CD4-positive, alpha-beta T cell (primary cell): Measurements from ENCODE around the gene SVBP. TPM values are rescaled to one million over a fixed set of nuclear protein-coding genes. Genes with fewer than 3 reads are reported as not detected.
A peak's percentile ranks its signal among the peaks of the same experiment; 100 is the strongest.

Source experiments
- ATAC-seq: fragments of 200-7000 bp; cut with Tn5 transposase; one replicate; pipeline ENCODE4 v1.10.0; 2022; ENCODE audit warnings: mild to moderate bottlenecking; ENCODE audit not compliant: poor library complexity
- CTCF ChIA-PET: fragments of 350-600 bp; sonication (Branson Sonifier 250); formaldehyde crosslinking; loops from one replicate; lab custom pipeline; 2021; ENCODE audit warnings: antibody characterized with exemption, inconsistent platforms; lab: Charles Lee
- POLR2A ChIA-PET: fragments of 350-600 bp; sonication (Branson Sonifier 250); formaldehyde crosslinking; loops from one replicate; lab custom pipeline; 2021; ENCODE audit warnings: antibody characterized with exemption, inconsistent platforms; lab: Charles Lee
- DNase-seq, 14 experiments: peaks; one replicate each; pipeline ENCODE4 v3.0.0-alpha.2; 2013 to 2020; ENCODE audit warnings: mixed read lengths in 2 of 14
- H3K27ac ChIP-seq, 2 donors: one replicate each; pipeline versions ENCODE4 v1.5.1 to v1.7.0; 2013; ENCODE audit warnings: low read length in 2 of 2, low read depth in 1 of 2, mild to moderate bottlenecking in 1 of 2
- H3K27me3 ChIP-seq, 2 experiments: 1 replicate in 1 of 2; 2 replicates in 1 of 2; pipeline versions ENCODE4 v1.6.1 to v1.7.0; 2013; ENCODE audit warnings: low read length in 2 of 2, control low read depth in 1 of 2, mild to moderate bottlenecking in 1 of 2, moderate library complexity in 1 of 2; ENCODE audit not compliant: insufficient read depth in 2 of 2, control insufficient read depth in 1 of 2
- H3K36me3 ChIP-seq: one replicate; pipeline ENCODE4 v1.6.1; 2013; ENCODE audit warnings: low read length, control low read depth; ENCODE audit not compliant: insufficient read depth
- H3K4me1 ChIP-seq: one replicate; pipeline ENCODE4 v1.6.1; 2013; ENCODE audit warnings: low read length, control low read depth; ENCODE audit not compliant: insufficient read depth
- H3K4me3 ChIP-seq: one replicate; pipeline ENCODE4 v1.5.1; 2013; ENCODE audit warnings: mild to moderate bottlenecking, low read length, moderate library complexity
- H3K9me3 ChIP-seq, 2 experiments: 1 replicate in 1 of 2; 2 replicates in 1 of 2; pipeline versions ENCODE4 v1.6.1 to v1.7.0; 2013; ENCODE audit warnings: low read length in 2 of 2, mild to moderate bottlenecking in 2 of 2, control low read depth in 1 of 2, moderate library complexity in 1 of 2; ENCODE audit not compliant: control insufficient read depth in 1 of 2, insufficient read depth in 1 of 2
- H3K27ac Mint-ChIP-seq: one replicate; pipeline ENCODE4 v1.8.0; 2020; ENCODE audit warnings: mixed read lengths
- H3K27me3 Mint-ChIP-seq: one replicate; pipeline ENCODE4 v1.8.0; 2021; ENCODE audit warnings: mixed read lengths
- H3K36me3 Mint-ChIP-seq: one replicate; pipeline ENCODE4 v1.8.0; 2021; ENCODE audit warnings: low read depth, mixed read lengths
- H3K4me1 Mint-ChIP-seq: one replicate; pipeline ENCODE4 v1.8.0; 2021; ENCODE audit warnings: low read depth, mixed read lengths
- H3K4me3 Mint-ChIP-seq: one replicate; pipeline ENCODE4 v1.8.0; 2020; ENCODE audit warnings: mild to moderate bottlenecking, mixed read lengths
- H3K9me3 Mint-ChIP-seq: one replicate; pipeline ENCODE4 v1.8.0; 2020; ENCODE audit warnings: mixed read lengths
- CTCF ChIP-seq: fragments of 200-600 bp; IDR thresholded peaks from one replicate; pipeline ENCODE4 v1.8.0; 2022; ENCODE audit warnings: antibody characterized with exemption, mild to moderate bottlenecking
- intact Hi-C, 2 experiments: fragments of 100-400 bp; cut with DNase I in 1 of 2; cut with micrococcal nuclease in 1 of 2; formaldehyde crosslinking; loops; one replicate each; pipeline versions ENCODE4 v1.15.1 to v1.9.0; 2023 to 2025; cut with DNase I, micrococcal nuclease
- total RNA-seq, 174 experiments: library from RNA in 2 of 174; stranded (reverse) in 2 of 174; gene quantifications; one replicate each; pipeline ENCODE4 v1.2.3 and lab custom pipeline; 2021 to 2026

SVBP gene
- total RNA-seq, 2 experiments from 2014 or later: 19.2 to 21.3 TPM

GRCh38 chr1:42841010-42841409, 23.8 kb upstream of the SVBP start:
- no peak overlapping the region for H3K27ac Mint-ChIP-seq
- H3K27me3 Mint-ChIP-seq: no peaks in the 10 kb centered on the region
- ChIA-PET CTCF (no interaction called here), POLR2A (no interaction called here)
- H3K4me3 ChIP-seq: no peak overlapping the region
- no peaks in the 10 kb centered on the region for H3K9me3 Mint-ChIP-seq
- no peak overlapping the region for H3K27ac ChIP-seq
- no peaks in the 10 kb centered on the region for H3K9me3 ChIP-seq
- H3K4me3 Mint-ChIP-seq: no peak overlapping the region
- H3K4me1 ChIP-seq: peaks cover 5% of the 10 kb centered on the region
- no peaks in the 10 kb centered on the region for H3K36me3 ChIP-seq
- DNase-seq (no peak), ATAC-seq (no peak)
- peaks cover 4% of the 10 kb centered on the region for H3K4me1 Mint-ChIP-seq
- no peaks in the 10 kb centered on the region for H3K36me3 Mint-ChIP-seq
- intact Hi-C loops: loop anchor here in 1 of 2 experiments (10.0 kb wide), 2 partner anchors 376 to 514 kb away; partner anchors contain the start of genes CCDC30 and CDC20
- TF ChIP-seq CTCF: no peak
- H3K27me3 ChIP-seq: no peaks in the 10 kb centered on the region

GRCh38 chr1:42838482-42839190, 21.4 kb upstream of the SVBP start:
- no peak overlapping the region for H3K4me3 ChIP-seq
- H3K27ac ChIP-seq: no peak overlapping the region
- H3K36me3 ChIP-seq: peaks cover 3% of the 10 kb centered on the region
- ChIA-PET CTCF (no interaction called here), POLR2A (interaction anchor here (1.0 kb wide), 1 partner anchor 8 kb away, joined by 3 read pairs; the partner anchor contains the start of gene ZNF691)
- Mint-ChIP-seq H3K4me3 (no peak overlapping the region), H3K27ac (no peak overlapping the region), H3K27me3 (no peaks in the 10 kb centered on the region), H3K36me3 (no peaks in the 10 kb centered on the region), H3K9me3 (no peaks in the 10 kb centered on the region), H3K4me1 (no peaks in the 10 kb centered on the region)
- ATAC-seq (no peak), DNase-seq (peak in 2 of 14 experiments; percentile 13 to 21)
- intact Hi-C loops: no loop called here
- no peak for TF ChIP-seq CTCF
- H3K4me1 ChIP-seq: no peaks in the 10 kb centered on the region
- no peaks in the 10 kb centered on the region for H3K27me3 ChIP-seq
- no peaks in the 10 kb centered on the region for H3K9me3 ChIP-seq

- Histone ChIP-seq H3K27ac (no peak overlapping the region), H3K36me3 (peaks cover 3% of the 10 kb centered on the region), H3K4me1 (no peaks in the 10 kb centered on the region), H3K27me3 (no peaks in the 10 kb centered on the region), H3K4me3 (no peak overlapping the region), H3K9me3 (no peaks in the 10 kb centered on the region)
- no peak for DNase-seq
- H3K36me3 Mint-ChIP-seq: no peaks in the 10 kb centered on the region
- intact Hi-C loops: no loop called here
- no peak overlapping the region for H3K4me3 Mint-ChIP-seq
- H3K4me1 Mint-ChIP-seq: no peaks in the 10 kb centered on the region
- no peaks in the 10 kb centered on the region for H3K27me3 Mint-ChIP-seq
- no peak for TF ChIP-seq CTCF
- H3K27ac Mint-ChIP-seq: no peak overlapping the region
- CTCF ChIA-PET: interaction anchor here (0.9 kb wide), 1 partner anchor 10 kb away, joined by 3 read pairs; no protein-coding TSS in a partner anchor
- ATAC-seq: no peak
- POLR2A ChIA-PET: interaction anchor here (1.0 kb wide), 1 partner anchor 9 kb away, joined by 3 read pairs; the partner anchor contains the start of gene ZNF691
- H3K9me3 Mint-ChIP-seq: no peaks in the 10 kb centered on the region
Observed at GRCh38 chr1:42837709-42838108, 20.5 kb upstream of the SVBP start.
